Fibroblast of lung (primary cell): ENCODE results near the gene NDEL1. TPM values are rescaled to one million over a fixed set of nuclear protein-coding genes. Genes with fewer than 3 reads are reported as not detected.

Experiments used
- DNase-seq, 2 donors: peaks; one replicate each; pipeline versions ENCODE4 v3.0.0 to v3.0.0-alpha.2; 2010; ENCODE audit warnings: low read depth in 2 of 2
- H2AFZ ChIP-seq: 2 replicates; pipeline ENCODE4 v1.5.1; 2012; ENCODE audit warnings: low read length, control low read depth, inconsistent platforms
- H3K27ac ChIP-seq: 2 replicates; pipeline ENCODE4 v1.5.1; 2011; ENCODE audit warnings: low read length, control low read depth; ENCODE audit not compliant: insufficient read depth
- H3K27me3 ChIP-seq: 2 replicates; pipeline ENCODE4 v1.5.1; 2011; ENCODE audit warnings: mild to moderate bottlenecking, low read length; ENCODE audit not compliant: control insufficient read depth, insufficient read depth
- H3K36me3 ChIP-seq: 2 replicates; pipeline ENCODE4 v1.5.1; 2011; ENCODE audit warnings: low read length; ENCODE audit not compliant: control insufficient read depth, insufficient read depth
- H3K4me1 ChIP-seq: 2 replicates; pipeline ENCODE4 v1.5.1; 2011; ENCODE audit warnings: low read length; ENCODE audit not compliant: control insufficient read depth, insufficient read depth; ENCODE audit errors: extremely low read depth
- H3K4me2 ChIP-seq: 2 replicates; pipeline ENCODE4 v1.5.1; 2011; ENCODE audit warnings: low read length, control low read depth; ENCODE audit not compliant: insufficient read depth; ENCODE audit errors: extremely low read depth
- H3K4me3 ChIP-seq, 4 experiments: fragments of 200-600 bp in 1 of 4; sonication (generic) in 1 of 4; replicated peaks in 1 of 4; 2 replicates each; pipeline ENCODE4 v1.5.1; 2011 to 2016; ENCODE audit warnings: low read length in 4 of 4, low read depth in 3 of 4, mild to moderate bottlenecking in 3 of 4, control low read depth in 2 of 4, inconsistent platforms in 1 of 4, mixed read lengths in 1 of 4; ENCODE audit not compliant: insufficient read depth in 1 of 4; ENCODE audit errors: control extremely low read depth in 1 of 4
- H3K79me2 ChIP-seq: 2 replicates; pipeline ENCODE4 v1.5.1; 2012; ENCODE audit warnings: mild to moderate bottlenecking, low read length, inconsistent platforms; ENCODE audit not compliant: control insufficient read depth, insufficient read depth
- H3K9ac ChIP-seq: 2 replicates; pipeline ENCODE4 v1.5.1; 2011; ENCODE audit warnings: mild to moderate bottlenecking, low read length, control low read depth; ENCODE audit not compliant: insufficient read depth
- H3K9me3 ChIP-seq: 2 replicates; pipeline ENCODE4 v1.5.1; 2012; ENCODE audit warnings: low read depth, low read length; ENCODE audit not compliant: control insufficient read depth, insufficient read depth
- H4K20me1 ChIP-seq: 2 replicates; pipeline ENCODE4 v1.5.1; 2011; ENCODE audit warnings: low read length; ENCODE audit not compliant: control insufficient read depth, insufficient read depth; ENCODE audit errors: extremely low read depth
- EZH2 ChIP-seq: IDR thresholded peaks from 2 replicates; pipeline ENCODE4 v1.5.1; 2012; ENCODE audit warnings: low read length, control low read depth, mild to moderate bottlenecking; ENCODE audit errors: missing control alignments
- polyA plus RNA-seq, 2 donors: library from polyadenylated mRNA; depleted of rRNA in 1 of 2; stranded (reverse) in 1 of 2; unstranded in 1 of 2; fragments of >200 nt; gene quantifications; 2 replicates each; pipeline ENCODE4 v1.2.1, GENCODE V29; 2011 to 2012; ENCODE audit warnings: missing spikeins in 1 of 2
- total RNA-seq: library from RNA; depleted of rRNA; stranded (reverse); fragments of >200 nt; gene quantifications from 2 replicates; pipeline ENCODE4 v1.2.1, GENCODE V29; 2014
- TF ChIP-seq, protein P1 (sequence below), 2 donors: IDR thresholded peaks in 1 of 2; conservative IDR thresholded peaks in 1 of 2; 1 replicate in 1 of 2; 2 replicates in 1 of 2; pipeline ENCODE4 v1.5.1; 2011 to 2012; ENCODE audit warnings: low read length in 2 of 2, control low read depth in 1 of 2, inconsistent platforms in 1 of 2, low read depth in 1 of 2, mild to moderate bottlenecking in 1 of 2

NDEL1 gene
- total and polyA plus RNA-seq, 2 donors (not counting 1 experiment from before 2014, with no cell fraction given): 45.4 to 88.6 TPM

DNA sequence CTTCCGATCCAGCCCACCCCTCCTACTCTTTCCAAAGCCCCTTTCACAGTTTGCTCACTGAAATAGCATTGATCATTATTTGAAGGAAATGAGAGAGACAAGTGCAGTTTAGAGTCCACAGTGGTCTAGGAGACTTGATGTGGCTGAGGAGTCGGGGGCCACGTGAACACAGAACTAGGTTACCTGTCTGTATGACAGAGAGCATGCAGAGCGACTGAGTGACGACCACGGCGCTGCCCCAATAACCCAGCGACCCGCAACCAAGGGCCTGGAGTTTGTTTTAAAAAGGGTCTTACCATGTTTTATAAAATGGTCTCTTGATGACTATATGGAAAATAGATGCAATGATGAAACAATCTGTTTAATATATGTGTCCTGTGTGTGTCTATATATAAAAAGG lies 39.5 kb downstream of the NDEL1 start:
- Histone ChIP-seq H3K9ac (no peak overlapping the region), H3K27me3 (no peaks in the 10 kb centered on the region), H3K4me2 (no peak overlapping the region), H3K36me3 (peaks cover 41% of the 10 kb centered on the region), H3K27ac (no peak overlapping the region), H3K79me2 (no peaks in the 10 kb centered on the region), H2AFZ (no peak overlapping the region), H3K4me3 (no peak overlapping the region), H3K4me1 (peaks cover 11% of the 10 kb centered on the region), H3K9me3 (no peaks in the 10 kb centered on the region), H4K20me1 (no peaks in the 10 kb centered on the region)
- DNase-seq: no peak
- TF ChIP-seq EZH2: no peak
- TF ChIP-seq, protein P1, sequence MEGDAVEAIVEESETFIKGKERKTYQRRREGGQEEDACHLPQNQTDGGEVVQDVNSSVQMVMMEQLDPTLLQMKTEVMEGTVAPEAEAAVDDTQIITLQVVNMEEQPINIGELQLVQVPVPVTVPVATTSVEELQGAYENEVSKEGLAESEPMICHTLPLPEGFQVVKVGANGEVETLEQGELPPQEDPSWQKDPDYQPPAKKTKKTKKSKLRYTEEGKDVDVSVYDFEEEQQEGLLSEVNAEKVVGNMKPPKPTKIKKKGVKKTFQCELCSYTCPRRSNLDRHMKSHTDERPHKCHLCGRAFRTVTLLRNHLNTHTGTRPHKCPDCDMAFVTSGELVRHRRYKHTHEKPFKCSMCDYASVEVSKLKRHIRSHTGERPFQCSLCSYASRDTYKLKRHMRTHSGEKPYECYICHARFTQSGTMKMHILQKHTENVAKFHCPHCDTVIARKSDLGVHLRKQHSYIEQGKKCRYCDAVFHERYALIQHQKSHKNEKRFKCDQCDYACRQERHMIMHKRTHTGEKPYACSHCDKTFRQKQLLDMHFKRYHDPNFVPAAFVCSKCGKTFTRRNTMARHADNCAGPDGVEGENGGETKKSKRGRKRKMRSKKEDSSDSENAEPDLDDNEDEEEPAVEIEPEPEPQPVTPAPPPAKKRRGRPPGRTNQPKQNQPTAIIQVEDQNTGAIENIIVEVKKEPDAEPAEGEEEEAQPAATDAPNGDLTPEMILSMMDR (conservative IDR thresholded peaks at IDR 0.05 in 1 of 2, IDR thresholded peaks at IDR 0.05 in 1 of 2; ENCODE audit: low read depth in 1 of 2, low read length in 2 of 2): no peak

DNA sequence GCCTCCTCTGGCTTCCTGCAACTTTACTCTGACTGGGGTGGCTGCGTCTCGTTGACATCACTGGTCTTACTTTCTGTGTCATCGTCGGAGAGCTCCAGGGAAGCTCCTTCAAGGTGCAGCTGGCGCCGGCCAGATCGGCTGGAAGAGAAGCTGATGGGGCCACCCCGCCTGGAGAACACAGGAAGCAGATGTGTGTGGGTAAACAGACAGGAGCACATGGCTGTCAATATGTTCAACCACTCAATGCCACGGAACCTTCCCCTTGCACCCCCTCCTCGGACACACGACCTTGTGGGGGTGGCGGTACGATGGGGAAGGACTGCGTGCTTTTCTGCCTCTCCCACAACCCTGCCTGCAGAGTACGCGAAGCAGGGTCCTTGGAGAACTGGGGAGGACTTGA lies 40.1 kb downstream of the NDEL1 start:
- peaks cover 9% of the 10 kb centered on the region for H3K4me1 ChIP-seq
- no peaks in the 10 kb centered on the region for H4K20me1 ChIP-seq
- H3K27ac ChIP-seq: no peak overlapping the region
- no peak for DNase-seq
- TF ChIP-seq, protein P1 (conservative IDR thresholded peaks at IDR 0.05 in 1 of 2, IDR thresholded peaks at IDR 0.05 in 1 of 2; ENCODE audit: low read depth in 1 of 2, low read length in 2 of 2): no peak
- no peak for TF ChIP-seq EZH2
- H3K4me2 ChIP-seq: no peak overlapping the region
- no peak overlapping the region for H3K4me3 ChIP-seq
- H3K27me3 ChIP-seq: no peaks in the 10 kb centered on the region
- no peak overlapping the region for H2AFZ ChIP-seq
- H3K9me3 ChIP-seq: no peaks in the 10 kb centered on the region
- no peaks in the 10 kb centered on the region for H3K79me2 ChIP-seq
- peaks cover 39% of the 10 kb centered on the region for H3K36me3 ChIP-seq
- no peak overlapping the region for H3K9ac ChIP-seq

DNA sequence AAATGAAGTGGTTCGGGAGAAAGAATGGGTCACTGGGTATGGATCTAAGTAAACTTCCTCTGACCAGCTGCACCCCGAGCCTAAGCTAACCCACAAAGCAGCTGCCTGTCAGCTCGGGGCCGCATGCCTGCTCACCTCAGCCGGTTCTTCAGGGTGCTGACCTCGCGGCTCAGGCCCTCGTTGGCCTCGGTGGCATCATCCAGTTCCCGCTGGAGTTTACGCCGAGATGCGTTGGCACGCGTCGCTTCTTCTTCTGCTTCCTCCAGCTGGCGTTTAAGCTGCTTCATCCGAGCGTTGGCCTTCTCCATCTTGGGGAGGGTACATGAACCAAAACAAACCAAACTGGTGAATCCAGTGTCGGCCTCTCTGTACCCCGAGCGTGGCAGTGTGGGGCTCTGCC lies 41.1 kb downstream of the NDEL1 start:
- TF ChIP-seq, protein P1 (conservative IDR thresholded peaks at IDR 0.05 in 1 of 2, IDR thresholded peaks at IDR 0.05 in 1 of 2; ENCODE audit: low read depth in 1 of 2, low read length in 2 of 2): no peak
- no peak for TF ChIP-seq EZH2
- Histone ChIP-seq H3K27ac (no peak overlapping the region), H3K27me3 (no peaks in the 10 kb centered on the region), H3K36me3 (peaks cover 37% of the 10 kb centered on the region), H4K20me1 (no peaks in the 10 kb centered on the region), H3K4me3 (no peak overlapping the region), H3K79me2 (no peaks in the 10 kb centered on the region), H3K4me1 (peaks cover 9% of the 10 kb centered on the region), H3K9me3 (no peaks in the 10 kb centered on the region), H3K4me2 (no peak overlapping the region), H2AFZ (no peak overlapping the region), H3K9ac (no peak overlapping the region)
- no peak for DNase-seq
